Spleen (tissue), 11 donors: Measurements from ENCODE around the gene KIF5C. TPM values are rescaled to one million over a fixed set of nuclear protein-coding genes. Genes with fewer than 3 reads are reported as not detected.

ENCODE experiments used
- DNase-seq: peaks from one replicate; pipeline ENCODE4 v3.0.0-alpha.2; 2020
- H3K27ac ChIP-seq, 8 donors: fragments of 200-600 bp; sonication (generic) in 7 of 8; 1 replicate in 4 of 8; 2 replicates in 4 of 8; pipeline versions ENCODE4 v1.5.0 to v1.8.0; 2016 to 2021; ENCODE audit warnings: inconsistent platforms in 4 of 8, mild to moderate bottlenecking in 4 of 8, moderate library complexity in 1 of 8
- H3K27me3 ChIP-seq, 7 donors: fragments of 200-600 bp; sonication (generic) in 6 of 7; replicated peaks in 1 of 7; 1 replicate in 4 of 7; 2 replicates in 3 of 7; pipeline versions ENCODE4 v1.5.0 to v1.8.0; 2016 to 2021; ENCODE audit warnings: inconsistent platforms in 3 of 7, mild to moderate bottlenecking in 1 of 7
- H3K36me3 ChIP-seq, 6 donors: fragments of 200-600 bp; sonication (generic) in 5 of 6; 1 replicate in 4 of 6; 2 replicates in 2 of 6; pipeline versions ENCODE4 v1.5.0 to v1.8.0; 2016 to 2021; ENCODE audit warnings: inconsistent platforms in 2 of 6
- H3K4me1 ChIP-seq, 6 donors: fragments of 200-600 bp; sonication (generic) in 5 of 6; 1 replicate in 3 of 6; 2 replicates in 3 of 6; pipeline versions ENCODE4 v1.5.0 to v1.8.0; 2016 to 2021; ENCODE audit warnings: inconsistent platforms in 3 of 6
- H3K4me3 ChIP-seq, 8 donors: fragments of 200-600 bp; sonication (generic) in 7 of 8; 1 replicate in 4 of 8; 2 replicates in 4 of 8; pipeline versions ENCODE4 v1.5.0 to v1.8.0; 2016 to 2021; ENCODE audit warnings: inconsistent platforms in 4 of 8, mild to moderate bottlenecking in 4 of 8, moderate library complexity in 2 of 8
- H3K9me3 ChIP-seq, 8 donors: fragments of 200-600 bp; sonication (generic) in 7 of 8; 1 replicate in 4 of 8; 2 replicates in 4 of 8; pipeline versions ENCODE4 v1.5.0 to v1.8.0; 2016 to 2021; ENCODE audit warnings: inconsistent platforms in 4 of 8
- CTCF ChIP-seq, 11 experiments: fragments of 200-600 bp in 7 of 11; fragments of 450-650 bp in 4 of 11; sonication (generic) in 4 of 11; IDR thresholded peaks in 8 of 11; conservative IDR thresholded peaks in 3 of 11; 1 replicate in 7 of 11; 2 replicates in 4 of 11; pipeline versions ENCODE4 v1.4.0 to v1.8.0; 2016 to 2021; ENCODE audit warnings: antibody characterized with exemption in 11 of 11, inconsistent platforms in 4 of 11, mild to moderate bottlenecking in 1 of 11
- POLR2A ChIP-seq, 3 donors: fragments of 450-650 bp; IDR thresholded peaks; one replicate each; pipeline ENCODE4 v1.5.1; 2017; ENCODE audit warnings: antibody characterized with exemption in 3 of 3, mild to moderate bottlenecking in 1 of 3
- POLR2AphosphoS5 ChIP-seq, 3 donors: sonication (generic); formaldehyde crosslinking; IDR thresholded peaks; one replicate each; pipeline ENCODE4 v1.5.1; 2017; ENCODE audit warnings: antibody characterized with exemption in 3 of 3
- WGBS, 5 donors: extraction: QIAGEN DNeasy Blood & Tissue Kit in 3 of 5; methylation state at CpG; one replicate each; pipeline versions ENCODE4 v1.1.5 to v1.1.7; 2013 to 2018; 5-methylcytosine and 5-hydroxymethylcytosine counted together
- intact Hi-C: fragments of 100-400 bp; cut with DNase I; formaldehyde crosslinking; loops from one replicate; pipeline ENCODE4 v1.15.0; 2023; ENCODE audit warnings: low total_unique reads
- polyA plus RNA-seq, 3 donors: library from polyadenylated mRNA; stranded (reverse); fragments of 200-250 nt; gene quantifications; one replicate each; pipeline ENCODE4 v1.2.1, GENCODE V29; 2013
- total RNA-seq, 7 donors: library from RNA; depleted of rRNA in 3 of 7; stranded (reverse); fragments of >200 nt in 3 of 7; fragmentation: NEBNext Ultra II Directional in 4 of 7; extraction: Animal tissue kit (Norgen Biotek cat#: 25700) in 4 of 7; gene quantifications; one replicate each; pipeline versions ENCODE4 v1.1.0 to v1.2.1, GENCODE V29; 2016 to 2021
- donor health status: healthy with polysubstance abuse.
- donor health status: DM: no; HTN: no; CAD: no; lungs with moderate emphysema.
- donor health status: DM: no; HTN: no; CAD: no.
- donor health status: Bipolar disorder and iron deficiency.
- donor health status: healthy.
- donor health status: DM: no; HTN: no; CAD: no.
- donor health status: DM: yes; HTN: yes; CAD: no.

KIF5C gene
- total and polyA plus RNA-seq, 10 donors: 0.61 to 8.3 (median 4.3) TPM

GRCh38 chr2:149039213-149039724 is 164.2 kb downstream of the KIF5C start:
- Histone ChIP-seq H3K4me3 (peak overlapping the region in 5 of 8 donors; percentile 19 to 68 (median 36)), H3K27ac (no peak overlapping the region), H3K4me1 (peaks cover 0 to 16% (median 6%) of the 10 kb centered on the region in 6 donors), H3K27me3 (peaks cover 0 to 50% (median 12%) of the 10 kb centered on the region in 7 donors), H3K36me3 (no peaks in the 10 kb centered on the region), H3K9me3 (no peaks in the 10 kb centered on the region)
- TF ChIP-seq POLR2A (IDR thresholded peaks at IDR 0.05) (no peak), POLR2AphosphoS5 (IDR thresholded peaks at IDR 0.05) (no peak), CTCF (IDR thresholded peaks at IDR 0.05 in 8 of 11, conservative IDR thresholded peaks at IDR 0.05 in 3 of 11) (no peak)
- WGBS, 5 donors: 42 to 54% (median 45%) methylated on average over 3 to 11 of the region's 11 CpGs
- no peak for DNase-seq
- intact Hi-C loops: no loop called here

- no peak for DNase-seq
- H3K27ac ChIP-seq: no peak overlapping the region
- no peak overlapping the region for H3K4me3 ChIP-seq
- H3K4me1 ChIP-seq: peaks cover 0 to 16% (median 6%) of the 10 kb centered on the region in 6 donors
- WGBS, 5 donors: 62 to 78% (median 67%) methylated on average over 7 of the region's 7 CpGs
- intact Hi-C loops: no loop called here
- H3K27me3 ChIP-seq: peaks cover 0 to 50% (median 12%) of the 10 kb centered on the region in 7 donors
- peak in 7 of 11 experiments; percentile 11 to 60 (median 35) for TF ChIP-seq CTCF (IDR thresholded peaks at IDR 0.05 in 8 of 11, conservative IDR thresholded peaks at IDR 0.05 in 3 of 11)
- TF ChIP-seq POLR2A (IDR thresholded peaks at IDR 0.05): no peak
- no peak for TF ChIP-seq POLR2AphosphoS5 (IDR thresholded peaks at IDR 0.05)
- peaks cover 0 to 10% (median 5%) of the 10 kb centered on the region in 8 donors for H3K9me3 ChIP-seq
- H3K36me3 ChIP-seq: no peaks in the 10 kb centered on the region
Observed at GRCh38 chr2:149040451-149040850, 165.4 kb downstream of the KIF5C start.

- Histone ChIP-seq H3K27me3 (peaks cover 0 to 50% (median 12%) of the 10 kb centered on the region in 7 donors), H3K4me3 (no peak overlapping the region), H3K4me1 (peaks cover 0 to 16% (median 6%) of the 10 kb centered on the region in 6 donors), H3K36me3 (no peaks in the 10 kb centered on the region), H3K9me3 (peaks cover 0 to 21% (median 15%) of the 10 kb centered on the region in 8 donors), H3K27ac (no peak overlapping the region)
- TF ChIP-seq POLR2AphosphoS5 (IDR thresholded peaks at IDR 0.05): no peak
- no peak for TF ChIP-seq CTCF (IDR thresholded peaks at IDR 0.05 in 8 of 11, conservative IDR thresholded peaks at IDR 0.05 in 3 of 11)
- TF ChIP-seq POLR2A (IDR thresholded peaks at IDR 0.05): no peak
- WGBS, 5 donors: 67 to 100% (median 92%) methylated on average over 1 of the region's 1 CpG
- DNase-seq: no peak
- intact Hi-C loops: no loop called here
Observed at GRCh38 chr2:149041482-149041881, 166.5 kb downstream of the KIF5C start.

GRCh38 chr2:149042881-149043280 is 167.9 kb downstream of the KIF5C start:
- no peak for TF ChIP-seq CTCF (IDR thresholded peaks at IDR 0.05 in 8 of 11, conservative IDR thresholded peaks at IDR 0.05 in 3 of 11)
- no peak for TF ChIP-seq POLR2A (IDR thresholded peaks at IDR 0.05)
- H3K27ac ChIP-seq: no peak overlapping the region
- no peaks in the 10 kb centered on the region for H3K36me3 ChIP-seq
- peaks cover 0 to 16% (median 6%) of the 10 kb centered on the region in 6 donors for H3K4me1 ChIP-seq
- no peak for DNase-seq
- intact Hi-C loops: no loop called here
- H3K4me3 ChIP-seq: no peak overlapping the region
- WGBS, 5 donors: 53 to 87% (median 67%) methylated on average over 1 of the region's 1 CpG
- H3K9me3 ChIP-seq: peaks cover 0 to 35% (median 29%) of the 10 kb centered on the region in 8 donors
- H3K27me3 ChIP-seq: peaks cover 0 to 38% (median 12%) of the 10 kb centered on the region in 7 donors
